ENCODE results near the gene TSPAN9.

The TSPAN9 gene

DNA sequence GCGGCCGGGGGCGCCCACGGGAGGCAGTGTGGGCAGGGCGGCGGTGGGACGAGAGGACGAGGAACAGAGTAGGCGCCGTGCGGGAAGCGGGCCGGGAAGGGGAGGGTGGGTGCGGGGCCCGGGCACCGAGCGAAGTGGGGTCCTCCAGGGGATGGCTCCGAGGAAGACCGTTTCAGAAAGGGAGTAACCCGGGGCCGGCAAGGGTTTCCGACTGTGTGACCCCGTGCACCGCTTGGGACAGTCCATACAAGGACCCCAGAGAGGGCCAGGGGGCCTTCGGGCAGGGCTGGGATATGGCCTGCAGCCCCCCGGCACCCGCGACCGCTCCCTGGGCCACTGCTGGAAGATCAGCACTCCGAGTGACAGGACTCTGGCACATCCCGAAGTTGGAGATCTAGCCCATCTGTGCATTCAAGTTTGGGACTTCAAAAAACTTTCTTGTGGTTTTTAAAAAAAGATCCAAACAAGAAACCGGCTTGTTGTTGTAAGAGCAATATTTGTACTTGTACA is 448 bp downstream of the TSPAN9 start:
- Histone ChIP-seq H3K27me3 (peaks cover 0 to 31% (median 7%) of the 10 kb centered on the region in 11 experiments; a peak in 12 of 22 replicates), H3K4me1 (peaks cover 10 to 49% (median 41%) of the 10 kb centered on the region in 10 experiments), H3K9me3 (replicated peaks in 1 of 11) (no peaks in the 10 kb centered on the region; a peak in 2 of 22 replicates), H3K36me3 (no peaks in the 10 kb centered on the region), H3K27ac (peak overlapping the region; percentile 41 to 77 (median 65); a peak in 17 of 22 replicates), H3K4me2 (peak overlapping the region; percentile 83 to 98 (median 96)), H4K20me1 (no peaks in the 10 kb centered on the region; a peak in 1 of 22 replicates), H3K4me3 (peak overlapping the region; percentile 67 to 83 (median 72)), H3K9ac (peak overlapping the region; percentile 72 to 85 (median 80))
- TF ChIP-seq Cebpa-rat (IDR thresholded peaks at IDR 0.05), result no peak

DNA sequence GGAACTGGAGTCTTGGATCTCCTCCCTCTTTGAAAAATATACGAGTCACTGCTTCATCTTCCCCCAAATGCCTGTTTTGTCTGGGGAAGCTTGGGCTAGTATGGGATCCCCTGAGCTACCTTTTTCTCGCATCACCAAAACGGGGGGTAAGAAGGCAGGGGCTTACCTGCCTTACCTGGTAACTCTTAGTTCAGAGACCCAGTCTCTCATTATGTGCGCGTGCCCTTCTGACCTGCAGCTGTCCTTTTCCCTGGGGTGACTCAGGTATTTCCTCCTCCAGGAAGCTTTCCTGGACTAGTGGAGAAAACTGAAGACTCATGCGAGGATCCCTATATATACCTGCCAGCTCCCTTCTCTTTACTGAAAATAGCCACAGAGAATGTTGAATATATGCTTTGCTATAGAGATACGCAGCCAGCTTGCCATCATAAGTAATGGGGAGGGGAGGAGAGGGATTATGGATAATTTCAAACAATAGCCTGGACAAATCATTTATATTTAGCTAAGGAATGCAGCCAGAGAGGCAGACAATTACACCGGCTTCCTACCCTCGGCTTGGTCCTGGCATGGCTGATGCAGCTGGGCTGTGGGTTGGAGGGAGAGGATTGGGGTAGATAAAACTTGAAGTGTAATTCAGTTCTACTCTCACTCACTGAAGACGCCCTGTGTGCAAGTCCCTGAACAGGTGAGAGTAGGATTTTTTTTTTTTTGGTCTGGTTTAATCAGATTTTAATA is 1.1 kb downstream of the TSPAN9 start:
- Histone ChIP-seq H3K27me3 (peaks cover 0 to 31% (median 7%) of the 10 kb centered on the region in 11 experiments; a peak in 12 of 22 replicates), H3K27ac (no peak overlapping the region), H3K4me1 (peaks cover 11 to 48% (median 41%) of the 10 kb centered on the region in 10 experiments), H3K9me3 (replicated peaks in 1 of 11) (peaks cover 0 to 6% (median 4%) of the 10 kb centered on the region in 11 experiments; a peak in 10 of 22 replicates), H3K9ac (peak overlapping the region in 7 of 11 experiments; percentile 73 to 84 (median 80); a peak in 11 of 22 replicates), H4K20me1 (no peaks in the 10 kb centered on the region; a peak in 1 of 22 replicates), H3K36me3 (0 out of 22 replicates have a peak, but pooled peaks cover 0 to under 1% (median 0%) of the 10 kb centered on the region in 11 experiments), H3K4me2 (peak overlapping the region; percentile 83 to 98 (median 96)), H3K4me3 (peak overlapping the region; percentile 67 to 83 (median 72))
- TF ChIP-seq Cebpa-rat (IDR thresholded peaks at IDR 0.05), result no peak

GRCh38 chr12:3081091-3081490 is 3.9 kb downstream of the TSPAN9 start:
- H3K27me3 ChIP-seq, result peaks cover 0 to 11% (median 7%) of the 10 kb centered on the region in 11 experiments; a peak in 12 of 22 replicates
- H3K4me1 ChIP-seq, result peaks cover 21 to 34% (median 29%) of the 10 kb centered on the region in 10 experiments
- H3K36me3 ChIP-seq, result peaks cover 0 to 10% (median 0%) of the 10 kb centered on the region in 11 experiments; a peak in 3 of 22 replicates
- no peak overlapping the region for H3K4me3 ChIP-seq
- no peak overlapping the region for H3K27ac ChIP-seq
- H3K4me2 ChIP-seq, result no peak overlapping the region
- H3K9me3 ChIP-seq (replicated peaks in 1 of 11), result peaks cover 0 to 12% (median 7%) of the 10 kb centered on the region in 11 experiments; a peak in 10 of 22 replicates
- H3K9ac ChIP-seq, result no peak overlapping the region
- H4K20me1 ChIP-seq, result no peaks in the 10 kb centered on the region; a peak in 1 of 22 replicates
- TF ChIP-seq Cebpa-rat (IDR thresholded peaks at IDR 0.05), result no peak

GRCh38 chr12:3081886-3082285 is 4.7 kb downstream of the TSPAN9 start:
- Histone ChIP-seq H3K4me3 (no peak overlapping the region), H3K4me2 (no peak overlapping the region), H3K36me3 (peaks cover 0 to 10% (median 0%) of the 10 kb centered on the region in 11 experiments; a peak in 3 of 22 replicates), H3K9me3 (replicated peaks in 1 of 11) (peaks cover 0 to 12% (median 7%) of the 10 kb centered on the region in 11 experiments; a peak in 10 of 22 replicates), H4K20me1 (no peaks in the 10 kb centered on the region; a peak in 1 of 22 replicates), H3K27ac (no peak overlapping the region), H3K9ac (no peak overlapping the region), H3K27me3 (peaks cover 0 to 11% (median 7%) of the 10 kb centered on the region in 11 experiments; a peak in 12 of 22 replicates), H3K4me1 (peaks cover 16 to 26% (median 22%) of the 10 kb centered on the region in 10 experiments)
- no peak for TF ChIP-seq Cebpa-rat (IDR thresholded peaks at IDR 0.05)

- Histone ChIP-seq H3K9ac (no peak overlapping the region), H3K27me3 (peaks cover 0 to 2% (median 0%) of the 10 kb centered on the region in 11 experiments; a peak in 6 of 22 replicates), H3K36me3 (peaks cover 0 to 10% (median 0%) of the 10 kb centered on the region in 11 experiments; a peak in 3 of 22 replicates), H3K4me2 (peak overlapping the region; percentile 37 to 64 (median 49)), H4K20me1 (no peaks in the 10 kb centered on the region; a peak in 1 of 22 replicates), H3K4me1 (peaks cover 9 to 18% (median 13%) of the 10 kb centered on the region in 10 experiments), H3K27ac (peak overlapping the region in 6 of 11 experiments; percentile 16 to 58 (median 46); a peak in 11 of 22 replicates), H3K4me3 (no peak overlapping the region; a peak in 1 of 20 replicates), H3K9me3 (replicated peaks in 1 of 11) (peaks cover 0 to 12% (median 7%) of the 10 kb centered on the region in 11 experiments; a peak in 10 of 22 replicates)
- TF ChIP-seq Cebpa-rat (IDR thresholded peaks at IDR 0.05), result no peak
These were observed 6.2 kb downstream of the TSPAN9 start for GRCh38 chr12:3083241-3083920.

DNA sequence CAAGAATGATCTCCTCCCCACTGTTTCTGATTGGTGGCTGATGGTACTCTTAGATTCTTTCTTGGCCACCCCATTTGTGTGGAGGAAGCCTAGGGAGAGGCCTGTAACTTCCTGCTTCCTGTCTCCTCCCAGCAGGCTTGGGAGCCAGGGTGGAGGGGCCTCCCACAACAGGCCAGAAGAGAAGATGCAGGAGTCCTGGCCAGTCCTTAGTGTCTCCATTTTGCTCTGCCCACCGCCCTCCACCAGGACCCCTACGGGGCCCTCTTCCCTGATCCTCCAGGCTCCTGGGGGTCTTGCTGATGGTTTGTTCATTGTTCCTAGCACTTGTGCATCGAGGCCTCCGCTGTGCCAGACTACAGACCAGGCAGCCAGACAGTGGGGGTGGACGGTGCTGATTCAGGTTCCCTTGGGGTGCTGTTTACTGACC is 6.8 kb downstream of the TSPAN9 start:
- Histone ChIP-seq H3K36me3 (peaks cover 0 to 10% (median 0%) of the 10 kb centered on the region in 11 experiments; a peak in 3 of 22 replicates), H4K20me1 (no peaks in the 10 kb centered on the region; a peak in 1 of 22 replicates), H3K4me1 (peaks cover 9 to 17% (median 11%) of the 10 kb centered on the region in 10 experiments), H3K27me3 (no peaks in the 10 kb centered on the region), H3K9ac (no peak overlapping the region), H3K4me2 (peak overlapping the region; percentile 37 to 64 (median 49)), H3K9me3 (replicated peaks in 1 of 11) (peaks cover 0 to 12% (median 7%) of the 10 kb centered on the region in 11 experiments; a peak in 10 of 22 replicates), H3K4me3 (no peak overlapping the region), H3K27ac (peak overlapping the region in 6 of 11 experiments; percentile 16 to 58 (median 46); a peak in 11 of 22 replicates)
- TF ChIP-seq Cebpa-rat (IDR thresholded peaks at IDR 0.05), result no peak

DNA sequence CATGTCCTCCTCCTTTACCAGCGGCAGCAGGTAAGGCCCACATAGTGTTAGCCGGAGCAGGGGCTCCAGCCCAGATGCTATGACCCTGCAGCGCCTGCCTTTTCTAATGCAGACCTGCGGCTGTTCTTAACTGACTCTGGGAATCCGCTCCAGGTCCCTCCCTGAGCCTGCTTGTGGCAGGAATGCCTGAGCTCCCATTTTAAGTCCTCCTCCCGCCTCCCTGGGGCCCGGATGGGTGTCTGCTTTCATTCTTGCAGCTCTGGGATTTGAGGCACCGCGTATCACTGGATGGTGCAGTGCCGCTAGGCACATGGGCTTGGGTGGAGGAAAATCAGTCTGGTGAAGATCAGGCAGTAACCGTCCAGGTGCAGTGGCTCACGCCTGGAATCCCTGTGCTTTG is 7.6 kb downstream of the TSPAN9 start:
- H4K20me1 ChIP-seq, result no peaks in the 10 kb centered on the region; a peak in 1 of 22 replicates
- H3K4me2 ChIP-seq, result no peak overlapping the region
- no peak overlapping the region for H3K27ac ChIP-seq
- peaks cover 0 to 12% (median 7%) of the 10 kb centered on the region in 11 experiments; a peak in 10 of 22 replicates for H3K9me3 ChIP-seq (replicated peaks in 1 of 11)
- no peak overlapping the region for H3K9ac ChIP-seq
- H3K27me3 ChIP-seq, result no peaks in the 10 kb centered on the region
- no peak overlapping the region for H3K4me3 ChIP-seq
- peaks cover 9 to 17% (median 11%) of the 10 kb centered on the region in 10 experiments for H3K4me1 ChIP-seq
- TF ChIP-seq Cebpa-rat (IDR thresholded peaks at IDR 0.05), result no peak
- H3K36me3 ChIP-seq, result peaks cover 0 to 10% (median 0%) of the 10 kb centered on the region in 11 experiments; a peak in 3 of 22 replicates
